A673 (cell line): Measurements from ENCODE around the gene SRXN1. TPM values are rescaled to one million over a fixed set of nuclear protein-coding genes. Genes with fewer than 3 reads are reported as not detected.

ENCODE experiments used
- BruUV-seq: library from RNA; stranded (reverse); fragments of 400-500 nt; replicated peaks from 2 replicates; lab custom pipeline; 2021; lab: Mats Ljungman, UMichigan
- CTCF ChIA-PET: fragments of 300-600 bp; sonication (Branson Sonifier 250); formaldehyde crosslinking; loops from one replicate; lab custom pipeline; 2022; ENCODE audit warnings: antibody characterized with exemption; lab: Charles Lee
- POLR2A ChIA-PET: fragments of 300-600 bp; sonication (Branson Sonifier 250); formaldehyde crosslinking; loops from one replicate; lab custom pipeline; 2022; ENCODE audit warnings: antibody characterized with exemption; ENCODE audit not compliant: low non-redundant PET; lab: Charles Lee
- DNase-seq: peaks from one replicate; pipeline ENCODE4 v3.0.0-alpha.2; 2015; ENCODE audit warnings: low spot score
- H3K27ac ChIP-seq: fragments of 200-600 bp; sonication (generic); 2 replicates; pipeline ENCODE4 v1.5.1; 2016; ENCODE audit warnings: mixed run types, low read depth, mild to moderate bottlenecking, mixed read lengths, antibody characterized with exemption, low read length; ENCODE audit not compliant: poor library complexity, severe bottlenecking
- H3K27me3 ChIP-seq: fragments of 200-600 bp; sonication (generic); replicated peaks from 2 replicates; pipeline ENCODE4 v1.6.1; 2017; ENCODE audit warnings: mixed run types, low read depth, mild to moderate bottlenecking, mixed read lengths, antibody characterized with exemption, low read length; ENCODE audit not compliant: insufficient read depth, poor library complexity
- H3K36me3 ChIP-seq: fragments of 200-600 bp; sonication (generic); 2 replicates; pipeline ENCODE4 v1.6.1; 2016; ENCODE audit warnings: mixed run types, mild to moderate bottlenecking, mixed read lengths, antibody characterized with exemption, low read length; ENCODE audit not compliant: insufficient read depth, poor library complexity, severe bottlenecking
- H3K4me1 ChIP-seq: fragments of 200-600 bp; sonication (generic); 2 replicates; pipeline ENCODE4 v1.6.1; 2017; ENCODE audit warnings: mixed run types, mild to moderate bottlenecking, mixed read lengths, antibody characterized with exemption, low read length; ENCODE audit not compliant: insufficient read depth, poor library complexity, severe bottlenecking
- H3K4me3 ChIP-seq: fragments of 200-600 bp; sonication (generic); 2 replicates; pipeline ENCODE4 v1.5.1; 2016; ENCODE audit warnings: low read depth, mixed run types, mild to moderate bottlenecking, mixed read lengths, low read length; ENCODE audit not compliant: poor library complexity, severe bottlenecking
- H3K9me3 ChIP-seq: fragments of 200-600 bp; sonication (generic); 2 replicates; pipeline ENCODE4 v1.6.1; 2016; ENCODE audit warnings: mixed run types, low read depth, mild to moderate bottlenecking, mixed read lengths, antibody characterized with exemption, low read length; ENCODE audit not compliant: poor library complexity, severe bottlenecking
- EZH2 ChIP-seq: fragments of 200-600 bp; sonication (generic); IDR thresholded peaks from 2 replicates; pipeline ENCODE4 v1.6.1; 2017; ENCODE audit warnings: borderline replicate concordance, low read depth, mild to moderate bottlenecking, mixed read lengths, antibody characterized with exemption, low read length; ENCODE audit not compliant: poor library complexity, severe bottlenecking
- intact Hi-C: fragments of 100-400 bp; cut with micrococcal nuclease; formaldehyde crosslinking; loops from one replicate; pipeline ENCODE4 v1.10.0; 2022; ENCODE audit not compliant: unreplicated experiment
- total RNA-seq: library from RNA; stranded (reverse); gene quantifications from 2 replicates; pipeline ENCODE4 v1.2.3, GENCODE V29; 2021
- TF ChIP-seq, protein P1 (sequence below): fragments of 300-800, 200-600 bp; sonication (generic); conservative IDR thresholded peaks from 2 replicates; pipeline ENCODE4 v1.5.1; 2017; ENCODE audit warnings: low read depth, mild to moderate bottlenecking, antibody characterized with exemption, low read length, moderate library complexity, mixed read lengths

Gene SRXN1
- total RNA-seq, 1 experiment from 2014 or later: 11.5 TPM

DNA sequence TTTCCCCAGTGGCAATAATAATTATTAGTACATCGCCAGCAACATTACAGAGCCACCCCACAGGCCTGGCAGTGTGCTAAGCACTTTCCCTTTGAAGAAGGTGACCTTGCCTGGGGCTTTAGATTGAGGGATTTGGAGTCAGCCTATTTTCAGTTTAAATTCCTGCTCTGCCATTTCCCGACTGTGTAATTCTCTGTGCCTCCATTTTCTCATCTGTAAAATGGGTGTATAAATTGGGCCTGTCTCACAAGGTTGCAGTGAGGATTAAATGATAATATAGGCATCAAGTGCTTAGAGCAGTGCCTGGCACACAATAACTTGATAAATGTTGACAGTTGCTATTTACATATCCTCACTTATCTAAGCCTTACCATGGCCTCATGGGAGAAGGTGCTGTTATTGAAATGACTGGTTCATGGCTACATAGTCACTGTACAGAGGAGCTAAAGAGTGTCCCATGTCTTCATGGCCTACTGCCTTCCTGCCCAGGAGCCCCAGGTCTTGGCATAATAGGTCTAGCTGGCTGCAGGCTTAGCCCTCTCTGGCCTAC, 27.7 kb upstream of the SRXN1 start:
- no TSS peak for BruUV-seq
- H3K27me3 ChIP-seq: peaks cover 22% of the 10 kb centered on the region
- H3K4me1 ChIP-seq: peaks cover 11% of the 10 kb centered on the region
- DNase-seq: no peak
- no peaks in the 10 kb centered on the region for H3K36me3 ChIP-seq
- TF ChIP-seq EZH2: no peak
- TF ChIP-seq, protein P1, sequence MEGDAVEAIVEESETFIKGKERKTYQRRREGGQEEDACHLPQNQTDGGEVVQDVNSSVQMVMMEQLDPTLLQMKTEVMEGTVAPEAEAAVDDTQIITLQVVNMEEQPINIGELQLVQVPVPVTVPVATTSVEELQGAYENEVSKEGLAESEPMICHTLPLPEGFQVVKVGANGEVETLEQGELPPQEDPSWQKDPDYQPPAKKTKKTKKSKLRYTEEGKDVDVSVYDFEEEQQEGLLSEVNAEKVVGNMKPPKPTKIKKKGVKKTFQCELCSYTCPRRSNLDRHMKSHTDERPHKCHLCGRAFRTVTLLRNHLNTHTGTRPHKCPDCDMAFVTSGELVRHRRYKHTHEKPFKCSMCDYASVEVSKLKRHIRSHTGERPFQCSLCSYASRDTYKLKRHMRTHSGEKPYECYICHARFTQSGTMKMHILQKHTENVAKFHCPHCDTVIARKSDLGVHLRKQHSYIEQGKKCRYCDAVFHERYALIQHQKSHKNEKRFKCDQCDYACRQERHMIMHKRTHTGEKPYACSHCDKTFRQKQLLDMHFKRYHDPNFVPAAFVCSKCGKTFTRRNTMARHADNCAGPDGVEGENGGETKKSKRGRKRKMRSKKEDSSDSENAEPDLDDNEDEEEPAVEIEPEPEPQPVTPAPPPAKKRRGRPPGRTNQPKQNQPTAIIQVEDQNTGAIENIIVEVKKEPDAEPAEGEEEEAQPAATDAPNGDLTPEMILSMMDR: no peak
- POLR2A ChIA-PET: no interaction called here
- no peak overlapping the region for H3K4me3 ChIP-seq
- intact Hi-C loops: no loop called here
- CTCF ChIA-PET: no interaction called here
- H3K9me3 ChIP-seq: no peaks in the 10 kb centered on the region
- no peak overlapping the region for H3K27ac ChIP-seq

DNA sequence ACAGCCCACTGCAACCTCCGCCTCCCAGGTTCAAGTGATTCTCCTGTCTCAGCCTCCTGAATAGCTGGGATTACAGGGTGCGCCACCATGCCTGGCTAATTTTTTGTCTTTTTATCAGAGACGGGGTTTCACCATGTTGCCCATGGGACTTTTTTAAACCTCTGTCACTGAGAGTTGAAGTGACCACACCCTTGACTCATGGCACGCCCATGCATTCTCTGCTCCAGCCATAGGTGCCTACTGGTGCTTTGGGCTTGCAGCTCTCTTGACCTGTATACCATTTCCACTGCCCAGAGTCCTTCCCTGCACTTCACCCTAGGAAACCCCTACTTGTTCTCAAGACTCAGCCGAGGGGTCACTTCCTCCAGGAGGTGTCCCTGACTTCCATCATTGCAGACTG, 25.0 kb upstream of the SRXN1 start:
- Histone ChIP-seq H3K27me3 (peaks cover 48% of the 10 kb centered on the region), H3K9me3 (no peaks in the 10 kb centered on the region), H3K27ac (no peak overlapping the region), H3K36me3 (no peaks in the 10 kb centered on the region), H3K4me3 (no peak overlapping the region), H3K4me1 (peaks cover 12% of the 10 kb centered on the region)
- TF ChIP-seq, protein P1: no peak
- TF ChIP-seq EZH2: no peak
- intact Hi-C loops: no loop called here
- DNase-seq: no peak
- CTCF ChIA-PET: no interaction called here
- POLR2A ChIA-PET: no interaction called here
- no TSS peak for BruUV-seq

DNA sequence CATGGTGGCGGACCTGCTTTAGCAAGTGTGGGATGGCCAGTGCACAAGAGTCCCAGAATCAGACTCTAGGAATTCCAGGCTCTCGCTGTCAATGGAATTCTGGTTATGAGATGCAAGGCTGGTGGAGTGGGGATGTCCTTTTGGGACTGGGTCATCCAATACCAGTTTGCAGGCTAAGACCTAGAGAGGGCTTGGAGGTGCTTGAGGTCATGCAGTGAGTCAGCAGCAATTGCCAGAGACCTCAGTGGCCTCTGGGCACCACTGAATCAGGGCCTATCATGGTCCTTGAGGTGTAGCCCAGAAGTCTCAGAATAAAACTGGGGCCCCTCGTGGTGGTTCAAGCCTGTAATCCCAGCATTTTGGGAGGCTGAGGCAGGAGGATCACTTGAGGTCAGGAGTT, 24.0 kb upstream of the SRXN1 start:
- no peak for DNase-seq
- Histone ChIP-seq H3K9me3 (no peaks in the 10 kb centered on the region), H3K4me3 (no peak overlapping the region), H3K36me3 (no peaks in the 10 kb centered on the region), H3K4me1 (peaks cover 12% of the 10 kb centered on the region), H3K27me3 (peaks cover 53% of the 10 kb centered on the region), H3K27ac (no peak overlapping the region)
- TF ChIP-seq EZH2: no peak
- TF ChIP-seq, protein P1: no peak
- intact Hi-C loops: no loop called here
- ChIA-PET CTCF (no interaction called here), POLR2A (no interaction called here)
- BruUV-seq: no TSS peak
